Brain microvascular endothelial cell (primary cell): ENCODE results near the gene GALNT9.

Experiments
- DNase-seq: peaks from one replicate; pipeline ENCODE4 v3.0.0-alpha.2; 2020
- H3K27ac ChIP-seq: fragments of 250-450 bp; sonication (Bioruptor Pico); 2 replicates; pipeline ENCODE4 v1.5.1; 2020; ENCODE audit warnings: mild to moderate bottlenecking, moderate library complexity
- H3K27me3 ChIP-seq: fragments of 250-450 bp; sonication (Bioruptor Pico); replicated peaks from 2 replicates; pipeline ENCODE4 v1.5.1; 2020; ENCODE audit warnings: mild to moderate bottlenecking
- H3K36me3 ChIP-seq: fragments of 250-450 bp; sonication (Bioruptor Pico); replicated peaks from 2 replicates; pipeline ENCODE4 v1.5.1; 2020; ENCODE audit warnings: mild to moderate bottlenecking
- H3K4me3 ChIP-seq: 2 replicates; pipeline ENCODE4 v1.5.1; 2011; ENCODE audit warnings: low read depth, mild to moderate bottlenecking, control low read depth, low read length, moderate library complexity
- CTCF ChIP-seq: IDR thresholded peaks from 2 replicates; pipeline ENCODE4 v1.5.1; 2011; ENCODE audit warnings: low read depth, mild to moderate bottlenecking, moderate library complexity, low read length, control low read depth, inconsistent platforms; ENCODE audit errors: missing control alignments
- in situ Hi-C: cut with HindIII; loops from 2 replicates; pipeline ENCODE4 v1.10.0; 2017; ENCODE audit warnings: low sequenced_read_pairs, low pct_ligation_motif_present

Gene GALNT9

GRCh38 chr12:132286912-132287311 lies 42.5 kb downstream of the GALNT9 start:
- Histone ChIP-seq H3K4me3 (no peak overlapping the region), H3K27me3 (peaks cover 18% of the 10 kb centered on the region)

GRCh38 chr12:132285991-132286681 lies 43.3 kb downstream of the GALNT9 start:
- TF ChIP-seq CTCF: no peak
- Histone ChIP-seq H3K27me3 (peaks cover 18% of the 10 kb centered on the region), H3K4me3 (no peak overlapping the region), H3K27ac (no peak overlapping the region), H3K36me3 (no peaks in the 10 kb centered on the region)
- DNase-seq: peak; percentile 51
- in situ Hi-C loops: no loop called here

More at GRCh38 chr12:132286912-132287311, 42.5 kb downstream of the GALNT9 start:
- H3K36me3 ChIP-seq: no peaks in the 10 kb centered on the region
- peak; percentile 5 for DNase-seq
- H3K27ac ChIP-seq: no peak overlapping the region
- in situ Hi-C loops: no loop called here
- no peak for TF ChIP-seq CTCF

- no peak for TF ChIP-seq CTCF
- H3K4me3 ChIP-seq: no peak overlapping the region
- no peaks in the 10 kb centered on the region for H3K36me3 ChIP-seq
- no peak for DNase-seq
- no peak overlapping the region for H3K27ac ChIP-seq
- peaks cover 20% of the 10 kb centered on the region for H3K27me3 ChIP-seq
- in situ Hi-C loops: loop anchor here (5.0 kb wide), 1 partner anchor 37 kb away; no protein-coding TSS in a partner anchor
Observed at GRCh38 chr12:132284827-132285741, 44.3 kb downstream of the GALNT9 start.

- Histone ChIP-seq H3K36me3 (no peaks in the 10 kb centered on the region), H3K27ac (no peak overlapping the region), H3K4me3 (no peak overlapping the region), H3K27me3 (peaks cover 28% of the 10 kb centered on the region)
- peak; percentile 39 for DNase-seq
- in situ Hi-C loops: loop anchor here (5.0 kb wide), 1 partner anchor 38 kb away; no protein-coding TSS in a partner anchor
- TF ChIP-seq CTCF: peak; percentile 52
Observed at GRCh38 chr12:132284071-132284826, 45.1 kb downstream of the GALNT9 start.

- in situ Hi-C loops: loop anchor here (5.0 kb wide), 1 partner anchor 39 kb away; no protein-coding TSS in a partner anchor
- TF ChIP-seq CTCF: no peak
- H3K27ac ChIP-seq: no peak overlapping the region
- DNase-seq: no peak
- H3K36me3 ChIP-seq: no peaks in the 10 kb centered on the region
- no peak overlapping the region for H3K4me3 ChIP-seq
- H3K27me3 ChIP-seq: peaks cover 37% of the 10 kb centered on the region
Observed at GRCh38 chr12:132282950-132283771, 46.2 kb downstream of the GALNT9 start.
